IMR-90 (cell line): ENCODE results near the gene HRH3. TPM values are rescaled to one million over a fixed set of nuclear protein-coding genes. Genes with fewer than 3 reads are reported as not detected.

Experiments
- ATAC-seq: fragments of 200-7000 bp; cut with Tn5 transposase; 2 replicates; pipeline ENCODE4 v1.9.1; 2020; ENCODE audit warnings: low read depth, mild to moderate bottlenecking, moderate library complexity
- BruUV-seq: library from RNA; stranded (reverse); fragments of 400-500 nt; replicated peaks from 2 replicates; lab custom pipeline; 2021; lab: Mats Ljungman, UMichigan
- CTCF ChIA-PET: fragments of 300-600 bp; formaldehyde crosslinking; extraction: SDS; loops from one replicate; lab custom pipeline; 2021; ENCODE audit warnings: antibody characterized with exemption; lab: Yijun Ruan, JAX
- POLR2A ChIA-PET: fragments of 300-600 bp; sonication (Branson Sonifier 250); formaldehyde crosslinking; loops from one replicate; lab custom pipeline; 2022; ENCODE audit warnings: antibody characterized with exemption; ENCODE audit not compliant: unreplicated experiment; lab: Charles Lee
- DNase-seq: peaks from one replicate; pipeline ENCODE4 v3.0.0; 2013
- H2AFZ ChIP-seq: replicated peaks from 2 replicates; pipeline ENCODE3; 2013; ENCODE audit warnings: low read length, mild to moderate bottlenecking; ENCODE audit not compliant: poor library complexity
- H2AK5ac ChIP-seq: 2 replicates; pipeline ENCODE4 v1.6.1; 2013; ENCODE audit warnings: low read depth, low read length, inconsistent platforms
- H2AK9ac ChIP-seq: replicated peaks from 2 replicates; pipeline ENCODE3; 2013; ENCODE audit warnings: mild to moderate bottlenecking, low read depth, low read length, moderate library complexity; ENCODE audit not compliant: poor library complexity
- H2BK120ac ChIP-seq: 2 replicates; pipeline ENCODE4 v1.6.1; 2013; ENCODE audit warnings: low read depth, low read length, inconsistent platforms
- H2BK15ac ChIP-seq: 3 replicates; pipeline ENCODE4 v1.6.1; 2013; ENCODE audit warnings: low read depth, low read length, inconsistent platforms
- H2BK20ac ChIP-seq: 2 replicates; pipeline ENCODE4 v1.6.1; 2013; ENCODE audit warnings: low read depth, mild to moderate bottlenecking, inconsistent platforms, low read length, moderate library complexity
- H2BK5ac ChIP-seq: 2 replicates; pipeline ENCODE4 v1.6.1; 2013; ENCODE audit warnings: mild to moderate bottlenecking, low read depth, low read length, inconsistent platforms; ENCODE audit not compliant: poor library complexity, severe bottlenecking
- H3K14ac ChIP-seq: replicated peaks from 2 replicates; pipeline ENCODE4 v1.6.1; 2013; ENCODE audit warnings: low read depth, low read length, inconsistent platforms
- H3K18ac ChIP-seq: 2 replicates; pipeline ENCODE4 v1.6.1; 2013; ENCODE audit warnings: low read depth, low read length, control low read depth
- H3K23ac ChIP-seq: 2 replicates; pipeline ENCODE4 v1.6.1; 2013; ENCODE audit warnings: low read depth, low read length, inconsistent platforms
- H3K27ac ChIP-seq: 2 replicates; pipeline ENCODE4 v1.5.1; 2013; ENCODE audit warnings: mild to moderate bottlenecking, control low read depth, low read length; ENCODE audit not compliant: insufficient read depth
- H3K27me3 ChIP-seq: 2 replicates; pipeline ENCODE4 v1.6.1; 2013; ENCODE audit warnings: low read length; ENCODE audit not compliant: control insufficient read depth, insufficient read depth
- H3K36me3 ChIP-seq: 2 replicates; pipeline ENCODE4 v1.6.1; 2013; ENCODE audit warnings: low read length, mixed read lengths; ENCODE audit not compliant: control insufficient read depth, insufficient read depth
- H3K4ac ChIP-seq: 2 replicates; pipeline ENCODE4 v1.6.1; 2013; ENCODE audit warnings: low read depth, low read length, inconsistent platforms
- H3K4me1 ChIP-seq: 2 replicates; pipeline ENCODE4 v1.6.1; 2013; ENCODE audit warnings: low read length, mixed read lengths; ENCODE audit not compliant: control insufficient read depth, insufficient read depth
- H3K4me2 ChIP-seq: 2 replicates; pipeline ENCODE4 v1.6.1; 2013; ENCODE audit warnings: low read depth, mild to moderate bottlenecking, control low read depth, low read length, moderate library complexity
- H3K4me3 ChIP-seq: 2 replicates; pipeline ENCODE4 v1.5.1; 2013; ENCODE audit warnings: low read depth, mild to moderate bottlenecking, control low read depth, low read length, moderate library complexity; ENCODE audit not compliant: insufficient read depth
- H3K56ac ChIP-seq: 2 replicates; pipeline ENCODE4 v1.6.1; 2013; ENCODE audit warnings: low read length, inconsistent platforms; ENCODE audit not compliant: insufficient read depth; ENCODE audit errors: extremely low read depth
- H3K79me1 ChIP-seq, 2 experiments: 2 replicates each; pipeline ENCODE4 v1.6.1; 2013; ENCODE audit warnings: low read length in 2 of 2, inconsistent platforms in 1 of 2, low read depth in 1 of 2
- H3K9ac ChIP-seq: 2 replicates; pipeline ENCODE4 v1.6.1; 2013; ENCODE audit warnings: low read depth, low read length, control low read depth
- H3K9me1 ChIP-seq: 2 replicates; pipeline ENCODE4 v1.6.1; 2013; ENCODE audit warnings: low read length, inconsistent platforms; ENCODE audit not compliant: insufficient read depth
- H3K9me3 ChIP-seq: 2 replicates; pipeline ENCODE4 v1.6.1; 2013; ENCODE audit warnings: low read length; ENCODE audit not compliant: control insufficient read depth, insufficient read depth
- H4K20me1 ChIP-seq: 2 replicates; pipeline ENCODE4 v1.6.1; 2013; ENCODE audit warnings: low read length, inconsistent platforms; ENCODE audit not compliant: insufficient read depth
- H4K5ac ChIP-seq: 2 replicates; pipeline ENCODE4 v1.6.1; 2013; ENCODE audit warnings: mild to moderate bottlenecking, low read depth, low read length, control low read depth
- H4K8ac ChIP-seq, 2 experiments: 2 replicates each; pipeline ENCODE4 v1.6.1; 2013; ENCODE audit warnings: low read depth in 2 of 2, low read length in 2 of 2, control low read depth in 1 of 2, inconsistent platforms in 1 of 2
- H4K91ac ChIP-seq: 2 replicates; pipeline ENCODE4 v1.6.1; 2013; ENCODE audit warnings: low read depth, low read length, inconsistent platforms; ENCODE audit not compliant: insufficient read depth
- CEBPB ChIP-seq: IDR thresholded peaks from 2 replicates; pipeline ENCODE4 v1.6.1; 2012; ENCODE audit warnings: low read depth, low read length, improper control_type of control experiment
- CHD1 ChIP-seq: IDR thresholded peaks from 2 replicates; pipeline ENCODE4 v1.6.1; 2012; ENCODE audit warnings: low read depth, low read length, improper control_type of control experiment
- MXI1 ChIP-seq: IDR thresholded peaks from 2 replicates; pipeline ENCODE4 v1.6.1; 2012; ENCODE audit warnings: low read depth, mild to moderate bottlenecking, low read length, moderate library complexity, borderline replicate concordance
- RAD21 ChIP-seq: IDR thresholded peaks from 2 replicates; pipeline ENCODE4 v1.6.1; 2012; ENCODE audit warnings: low read length, improper control_type of control experiment
- RCOR1 ChIP-seq: IDR thresholded peaks from 2 replicates; pipeline ENCODE4 v1.6.1; 2012; ENCODE audit warnings: mild to moderate bottlenecking, low read length, improper control_type of control experiment; ENCODE audit not compliant: insufficient replicate concordance
- SMC3 ChIP-seq: fragments of 150-350 bp; IDR thresholded peaks from 2 replicates; pipeline ENCODE4 v1.6.1; 2016; ENCODE audit warnings: low read depth, mild to moderate bottlenecking, antibody characterized with exemption, low read length, moderate library complexity
- WGBS, 2 experiments: methylation state at CpG; one replicate each; pipeline versions ENCODE4 v1.1.5 to v1.1.7; 2013; ENCODE audit warnings: missing lambda C conversion rate in 2 of 2; ENCODE audit not compliant: insufficient read length in 1 of 2; ENCODE audit errors: extremely low coverage in 2 of 2; 5-methylcytosine and 5-hydroxymethylcytosine counted together
- dilution Hi-C: fragments of 300-500 bp; cut with HindIII; formaldehyde crosslinking; loops from one replicate; pipeline ENCODE4 v1.14.3; 2018; ENCODE audit warnings: low sequenced_read_pairs; ENCODE audit not compliant: unreplicated experiment
- in situ Hi-C: fragments of 300-500 bp; cut with MboI; formaldehyde crosslinking; loops from 3 replicates; pipeline ENCODE4 v1.14.3; 2019; ENCODE audit warnings: low sequenced_read_pairs, inconsistent platforms, mixed read lengths
- intact Hi-C: fragments of 100-400 bp; cut with micrococcal nuclease; formaldehyde crosslinking; loops from 2 replicates; pipeline ENCODE4 v1.10.0; 2022
- polyA plus RNA-seq, 3 experiments: library from polyadenylated mRNA; depleted of rRNA; stranded (reverse); fragments of >200 nt; gene quantifications; 2 replicates each; pipeline ENCODE4 v1.2.3, GENCODE V29; 2012; ENCODE audit warnings: low replicate concordance in 1 of 3
- total RNA-seq: library from RNA; depleted of rRNA; stranded (reverse); fragments of >200 nt; gene quantifications from 2 replicates; pipeline ENCODE4 v1.2.3, GENCODE V29; 2012
- TF ChIP-seq, protein P1 (sequence below): conservative IDR thresholded peaks from 2 replicates; pipeline ENCODE4 v1.5.1; 2012; ENCODE audit warnings: mild to moderate bottlenecking, low read depth, low read length, improper control_type of control experiment
- TF ChIP-seq, protein P2 (sequence below): fragments of 150-350 bp; IDR thresholded peaks from 2 replicates; pipeline ENCODE4 v1.6.1; 2016; ENCODE audit warnings: low read depth, mild to moderate bottlenecking, low read length, moderate library complexity, borderline replicate concordance

HRH3 gene
- total and polyA plus RNA-seq, 2 of the 4 experiments (the other 2 are of a cell fraction), result not detected

DNA sequence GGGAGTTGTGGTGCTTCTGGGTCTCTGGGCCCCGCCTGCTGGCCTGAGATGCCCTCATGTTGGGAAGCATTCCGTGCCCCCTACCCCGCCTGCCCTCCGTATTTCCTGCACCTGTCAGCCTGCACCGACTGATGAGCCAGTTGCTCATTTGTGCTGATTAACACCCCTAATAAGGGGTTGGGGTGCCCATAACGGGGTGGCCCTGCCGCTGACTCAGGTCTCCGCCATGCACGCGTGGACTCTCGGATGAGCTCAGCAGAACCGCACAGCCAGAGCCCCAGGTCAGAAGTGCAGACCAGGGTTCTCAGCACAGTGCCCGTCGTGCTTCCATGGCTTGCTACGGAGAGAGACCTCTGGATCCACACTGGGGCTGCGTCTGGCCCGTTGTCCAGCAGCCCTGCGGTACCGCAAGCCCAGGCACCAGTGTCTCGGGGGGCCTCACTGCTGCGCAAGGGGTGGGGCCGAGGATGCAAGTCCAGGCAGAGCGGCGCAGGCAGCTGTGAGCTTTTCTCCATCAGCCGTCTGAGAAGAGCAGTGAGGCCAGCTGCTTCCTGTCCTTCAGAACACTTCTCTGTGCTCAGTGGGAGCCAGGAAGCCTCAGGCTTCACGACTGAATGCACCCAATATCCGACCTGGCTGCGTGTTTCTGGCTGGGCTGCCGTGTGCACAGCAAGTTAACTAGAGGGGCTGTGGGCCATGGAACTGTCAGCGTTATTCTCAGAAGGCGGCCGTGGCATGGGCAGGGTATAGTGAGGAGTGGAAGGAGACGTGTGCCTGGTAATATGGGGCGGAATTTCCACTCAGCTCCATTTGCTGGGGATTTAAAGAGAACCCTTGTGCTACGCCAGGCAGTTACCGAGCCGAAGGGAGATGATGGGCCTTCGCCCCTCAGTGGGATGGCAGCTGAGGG is 18.6 kb downstream of the HRH3 start:
- no peak overlapping the region for H2BK20ac ChIP-seq
- H2BK5ac ChIP-seq, result no peak overlapping the region
- H3K4me2 ChIP-seq, result no peak overlapping the region
- peaks cover 4% of the 10 kb centered on the region; the same call in 1 of the 2 replicates for H4K20me1 ChIP-seq
- no peak overlapping the region for H4K8ac ChIP-seq
- H3K4me3 ChIP-seq, result no peak overlapping the region
- H3K9me1 ChIP-seq, result no peaks in the 10 kb centered on the region; the same call in 1 of the 2 replicates
- no TSS peak for BruUV-seq
- H2AFZ ChIP-seq, result no peak overlapping the region
- H3K36me3 ChIP-seq, result peaks cover 44% of the 10 kb centered on the region
- ChIA-PET POLR2A (no interaction called here), CTCF (no interaction called here)
- no peaks in the 10 kb centered on the region for H3K27me3 ChIP-seq
- H3K4ac ChIP-seq, result no peak overlapping the region
- in situ Hi-C loops, result no loop called here
- H3K56ac ChIP-seq, result no peak overlapping the region
- dilution Hi-C loops, result no loop called here
- no peak overlapping the region for H3K14ac ChIP-seq
- H4K5ac ChIP-seq, result no peak overlapping the region
- H2BK120ac ChIP-seq, result no peak overlapping the region
- no peak overlapping the region for H4K91ac ChIP-seq
- intact Hi-C loops, result no loop called here
- H2AK5ac ChIP-seq, result no peak overlapping the region
- no peak overlapping the region for H2BK15ac ChIP-seq
- TF ChIP-seq RCOR1 (no peak), RAD21 (no peak), SMC3 (no peak), CHD1 (no peak), MXI1 (no peak), CEBPB (no peak)
- TF ChIP-seq, protein P1, sequence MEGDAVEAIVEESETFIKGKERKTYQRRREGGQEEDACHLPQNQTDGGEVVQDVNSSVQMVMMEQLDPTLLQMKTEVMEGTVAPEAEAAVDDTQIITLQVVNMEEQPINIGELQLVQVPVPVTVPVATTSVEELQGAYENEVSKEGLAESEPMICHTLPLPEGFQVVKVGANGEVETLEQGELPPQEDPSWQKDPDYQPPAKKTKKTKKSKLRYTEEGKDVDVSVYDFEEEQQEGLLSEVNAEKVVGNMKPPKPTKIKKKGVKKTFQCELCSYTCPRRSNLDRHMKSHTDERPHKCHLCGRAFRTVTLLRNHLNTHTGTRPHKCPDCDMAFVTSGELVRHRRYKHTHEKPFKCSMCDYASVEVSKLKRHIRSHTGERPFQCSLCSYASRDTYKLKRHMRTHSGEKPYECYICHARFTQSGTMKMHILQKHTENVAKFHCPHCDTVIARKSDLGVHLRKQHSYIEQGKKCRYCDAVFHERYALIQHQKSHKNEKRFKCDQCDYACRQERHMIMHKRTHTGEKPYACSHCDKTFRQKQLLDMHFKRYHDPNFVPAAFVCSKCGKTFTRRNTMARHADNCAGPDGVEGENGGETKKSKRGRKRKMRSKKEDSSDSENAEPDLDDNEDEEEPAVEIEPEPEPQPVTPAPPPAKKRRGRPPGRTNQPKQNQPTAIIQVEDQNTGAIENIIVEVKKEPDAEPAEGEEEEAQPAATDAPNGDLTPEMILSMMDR, result no peak
- TF ChIP-seq, protein P2, sequence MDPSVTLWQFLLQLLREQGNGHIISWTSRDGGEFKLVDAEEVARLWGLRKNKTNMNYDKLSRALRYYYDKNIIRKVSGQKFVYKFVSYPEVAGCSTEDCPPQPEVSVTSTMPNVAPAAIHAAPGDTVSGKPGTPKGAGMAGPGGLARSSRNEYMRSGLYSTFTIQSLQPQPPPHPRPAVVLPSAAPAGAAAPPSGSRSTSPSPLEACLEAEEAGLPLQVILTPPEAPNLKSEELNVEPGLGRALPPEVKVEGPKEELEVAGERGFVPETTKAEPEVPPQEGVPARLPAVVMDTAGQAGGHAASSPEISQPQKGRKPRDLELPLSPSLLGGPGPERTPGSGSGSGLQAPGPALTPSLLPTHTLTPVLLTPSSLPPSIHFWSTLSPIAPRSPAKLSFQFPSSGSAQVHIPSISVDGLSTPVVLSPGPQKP, result no peak
- H3K79me1 ChIP-seq, result peaks cover 0 to 1% of the 10 kb centered on the region in 2 experiments; a peak in 3 of 4 replicates
- no peak overlapping the region for H2AK9ac ChIP-seq
- H3K18ac ChIP-seq, result no peak overlapping the region
- no peaks in the 10 kb centered on the region for H3K4me1 ChIP-seq
- 94% methylated on average over 31 of the region's 38 CpGs; no CpG with 5 or more reads in 1 of the 2 experiments for WGBS, 2 experiments
- ATAC-seq, result no peak
- no peak overlapping the region for H3K9ac ChIP-seq
- DNase-seq, result no peak
- H3K23ac ChIP-seq, result no peak overlapping the region
- H3K9me3 ChIP-seq, result no peaks in the 10 kb centered on the region
- no peak overlapping the region for H3K27ac ChIP-seq
